ENCODE results near the gene ASH1L. TPM values are rescaled to one million over a fixed set of nuclear protein-coding genes. Genes with fewer than 3 reads are reported as not detected.

ASH1L gene
- total RNA-seq, 1 experiment from 2014 or later = 30.5 TPM

DNA sequence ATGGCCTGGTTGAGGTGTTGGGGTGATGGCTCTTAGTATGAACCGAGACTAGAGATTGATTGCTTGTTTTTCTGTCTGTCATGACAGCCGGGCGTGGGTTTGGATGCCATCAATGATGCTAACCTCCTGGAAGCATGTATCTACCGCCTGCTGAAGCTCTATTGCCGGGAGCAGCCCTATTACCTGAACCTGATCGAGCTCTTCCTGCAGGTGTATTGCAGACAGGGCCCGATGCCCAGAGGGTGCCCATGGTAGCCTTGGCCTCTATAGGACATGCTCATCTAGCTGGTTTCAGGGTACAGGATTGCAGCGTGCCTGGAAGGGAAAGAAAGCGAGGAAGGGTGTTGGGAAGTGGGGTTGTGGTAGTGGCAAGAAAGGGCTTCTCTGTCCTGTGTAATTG lies 244.5 kb downstream of the ASH1L start:
- no peaks in the 10 kb centered on the region for H3K9me2 ChIP-seq (ENCODE audit: insufficient read depth)
- BruUV-seq (replicated peaks) = no TSS peak
- no peaks in the 10 kb centered on the region for H3K9me3 ChIP-seq (ENCODE audit: control insufficient read depth in 1 of 2, insufficient read depth in 1 of 2, low read depth in 1 of 2, low read length in 2 of 2)
- TF ChIP-seq POLR2AphosphoS5 (IDR thresholded peaks at IDR 0.05; ENCODE audit: low read depth, low read length) (no peak; the same call in 1 of the 2 replicates), ZFX (IDR thresholded peaks at IDR 0.05) (no peak), SRF (IDR thresholded peaks at IDR 0.05; ENCODE audit: low read depth) (no peak), EGR1 (IDR thresholded peaks at IDR 0.05; ENCODE audit: low read depth) (no peak), RAD21 (IDR thresholded peaks at IDR 0.05; ENCODE audit: low read depth) (no peak), SIN3A (IDR thresholded peaks at IDR 0.05; ENCODE audit: low read depth) (no peak), YY1 (IDR thresholded peaks at IDR 0.05; ENCODE audit: extremely low read depth, insufficient replicate concordance, low read depth, low read length) (no peak), FOSL1 (IDR thresholded peaks at IDR 0.05; ENCODE audit: low read depth) (no peak), CEBPB (IDR thresholded peaks at IDR 0.05; ENCODE audit: low read depth) (no peak), SP1 (IDR thresholded peaks at IDR 0.05; ENCODE audit: low read depth) (no peak), CBX3 (IDR thresholded peaks at IDR 0.05; ENCODE audit: low read depth) (no peak), EZH2phosphoT487 (IDR thresholded peaks at IDR 0.05; ENCODE audit: borderline replicate concordance) (no peak), TCF7L2 (IDR thresholded peaks at IDR 0.05; ENCODE audit: borderline replicate concordance, extremely low read depth, insufficient read depth, insufficient read length) (no peak), ZNF274 (IDR thresholded peaks at IDR 0.05; ENCODE audit: low read depth, low read length) (no peak), POLR2A (IDR thresholded peaks at IDR 0.05; ENCODE audit: borderline replicate concordance, extremely low read depth, insufficient read depth, insufficient read length) (no peak)
- TF ChIP-seq, protein P1, sequence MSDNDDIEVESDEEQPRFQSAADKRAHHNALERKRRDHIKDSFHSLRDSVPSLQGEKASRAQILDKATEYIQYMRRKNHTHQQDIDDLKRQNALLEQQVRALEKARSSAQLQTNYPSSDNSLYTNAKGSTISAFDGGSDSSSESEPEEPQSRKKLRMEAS (IDR thresholded peaks at IDR 0.05) = no peak
- TF ChIP-seq, protein P2, sequence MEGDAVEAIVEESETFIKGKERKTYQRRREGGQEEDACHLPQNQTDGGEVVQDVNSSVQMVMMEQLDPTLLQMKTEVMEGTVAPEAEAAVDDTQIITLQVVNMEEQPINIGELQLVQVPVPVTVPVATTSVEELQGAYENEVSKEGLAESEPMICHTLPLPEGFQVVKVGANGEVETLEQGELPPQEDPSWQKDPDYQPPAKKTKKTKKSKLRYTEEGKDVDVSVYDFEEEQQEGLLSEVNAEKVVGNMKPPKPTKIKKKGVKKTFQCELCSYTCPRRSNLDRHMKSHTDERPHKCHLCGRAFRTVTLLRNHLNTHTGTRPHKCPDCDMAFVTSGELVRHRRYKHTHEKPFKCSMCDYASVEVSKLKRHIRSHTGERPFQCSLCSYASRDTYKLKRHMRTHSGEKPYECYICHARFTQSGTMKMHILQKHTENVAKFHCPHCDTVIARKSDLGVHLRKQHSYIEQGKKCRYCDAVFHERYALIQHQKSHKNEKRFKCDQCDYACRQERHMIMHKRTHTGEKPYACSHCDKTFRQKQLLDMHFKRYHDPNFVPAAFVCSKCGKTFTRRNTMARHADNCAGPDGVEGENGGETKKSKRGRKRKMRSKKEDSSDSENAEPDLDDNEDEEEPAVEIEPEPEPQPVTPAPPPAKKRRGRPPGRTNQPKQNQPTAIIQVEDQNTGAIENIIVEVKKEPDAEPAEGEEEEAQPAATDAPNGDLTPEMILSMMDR (IDR thresholded peaks at IDR 0.05 in 2 of 3, conservative IDR thresholded peaks at IDR 0.05 in 1 of 3; ENCODE audit: borderline replicate concordance in 1 of 3, insufficient read depth in 1 of 3, low read depth in 2 of 3, low read length in 2 of 3) = no peak
- TF ChIP-seq, protein P3, sequence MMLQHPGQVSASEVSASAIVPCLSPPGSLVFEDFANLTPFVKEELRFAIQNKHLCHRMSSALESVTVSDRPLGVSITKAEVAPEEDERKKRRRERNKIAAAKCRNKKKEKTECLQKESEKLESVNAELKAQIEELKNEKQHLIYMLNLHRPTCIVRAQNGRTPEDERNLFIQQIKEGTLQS (IDR thresholded peaks at IDR 0.05) = no peak
- TF ChIP-seq, protein P4, sequence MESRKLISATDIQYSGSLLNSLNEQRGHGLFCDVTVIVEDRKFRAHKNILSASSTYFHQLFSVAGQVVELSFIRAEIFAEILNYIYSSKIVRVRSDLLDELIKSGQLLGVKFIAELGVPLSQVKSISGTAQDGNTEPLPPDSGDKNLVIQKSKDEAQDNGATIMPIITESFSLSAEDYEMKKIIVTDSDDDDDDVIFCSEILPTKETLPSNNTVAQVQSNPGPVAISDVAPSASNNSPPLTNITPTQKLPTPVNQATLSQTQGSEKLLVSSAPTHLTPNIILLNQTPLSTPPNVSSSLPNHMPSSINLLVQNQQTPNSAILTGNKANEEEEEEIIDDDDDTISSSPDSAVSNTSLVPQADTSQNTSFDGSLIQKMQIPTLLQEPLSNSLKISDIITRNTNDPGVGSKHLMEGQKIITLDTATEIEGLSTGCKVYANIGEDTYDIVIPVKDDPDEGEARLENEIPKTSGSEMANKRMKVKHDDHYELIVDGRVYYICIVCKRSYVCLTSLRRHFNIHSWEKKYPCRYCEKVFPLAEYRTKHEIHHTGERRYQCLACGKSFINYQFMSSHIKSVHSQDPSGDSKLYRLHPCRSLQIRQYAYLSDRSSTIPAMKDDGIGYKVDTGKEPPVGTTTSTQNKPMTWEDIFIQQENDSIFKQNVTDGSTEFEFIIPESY (IDR thresholded peaks at IDR 0.05; ENCODE audit: extremely low read depth, insufficient replicate concordance, low read length) = no peak
- no peak for ATAC-seq
- H3K9ac ChIP-seq (ENCODE audit: low read length) = no peak overlapping the region
- H3K4me3 ChIP-seq (replicated peaks in 1 of 2; ENCODE audit: low read depth in 1 of 2, low read length in 2 of 2) = no peak overlapping the region
- ChIA-PET POLR2A (no interaction called here), RAD21 (ENCODE audit: low non-redundant PET in 1 of 2, low total read pairs in 2 of 2, uncharacterized antibody in 2 of 2, unreplicated experiment in 2 of 2) (no interaction called here), CTCF (interaction anchor here (1.3 kb wide), 1 partner anchor 67 kb away, joined by 4 read pairs; no protein-coding TSS in a partner anchor)
- no peak overlapping the region for H3K27ac ChIP-seq (ENCODE audit: low read depth, low read length)
- H3K79me2 ChIP-seq (ENCODE audit: insufficient read depth, low read length) = peaks cover 8% of the 10 kb centered on the region; the same call in 1 of the 2 replicates
- H3K4me2 ChIP-seq (ENCODE audit: low read length) = no peak overlapping the region
- H2AFZ ChIP-seq (ENCODE audit: low read depth, low read length, poor library complexity, severe bottlenecking) = no peak overlapping the region
- H4K20me1 ChIP-seq (ENCODE audit: insufficient read depth) = no peaks in the 10 kb centered on the region
- H3K27me3 ChIP-seq (ENCODE audit: insufficient read depth, low read length) = no peaks in the 10 kb centered on the region
- DNase-seq (ENCODE audit: low read depth, low spot score) = no peak
- intact Hi-C loops (cut with micrococcal nuclease) = no loop called here
- H3K4me1 ChIP-seq (ENCODE audit: control insufficient read depth in 1 of 2, insufficient read depth in 2 of 2, low read length in 2 of 2) = peaks cover 8 to 12% of the 10 kb centered on the region in 2 experiments; a peak in 3 of 4 replicates
- peaks cover 24 to 26% of the 10 kb centered on the region in 2 experiments; a peak in 3 of 4 replicates for H3K36me3 ChIP-seq (ENCODE audit: control insufficient read depth in 1 of 2, insufficient read depth in 2 of 2, low read length in 2 of 2)

All from HCT116 (cell line).